Fibroblast of skin of left quadriceps (primary cell): ENCODE measurements around the gene COPA.
"Not testable (repeated sequence)": the region's sequence is repeated elsewhere in the genome, so short reads cannot be mapped to it uniquely, and the experiment has no call there.

Experiments
- DNase-seq, 2 experiments: peaks; one replicate each; pipeline ENCODE4 v3.0.0-alpha.2; 2013; ENCODE audit warnings: low read depth in 2 of 2

COPA gene

DNA sequence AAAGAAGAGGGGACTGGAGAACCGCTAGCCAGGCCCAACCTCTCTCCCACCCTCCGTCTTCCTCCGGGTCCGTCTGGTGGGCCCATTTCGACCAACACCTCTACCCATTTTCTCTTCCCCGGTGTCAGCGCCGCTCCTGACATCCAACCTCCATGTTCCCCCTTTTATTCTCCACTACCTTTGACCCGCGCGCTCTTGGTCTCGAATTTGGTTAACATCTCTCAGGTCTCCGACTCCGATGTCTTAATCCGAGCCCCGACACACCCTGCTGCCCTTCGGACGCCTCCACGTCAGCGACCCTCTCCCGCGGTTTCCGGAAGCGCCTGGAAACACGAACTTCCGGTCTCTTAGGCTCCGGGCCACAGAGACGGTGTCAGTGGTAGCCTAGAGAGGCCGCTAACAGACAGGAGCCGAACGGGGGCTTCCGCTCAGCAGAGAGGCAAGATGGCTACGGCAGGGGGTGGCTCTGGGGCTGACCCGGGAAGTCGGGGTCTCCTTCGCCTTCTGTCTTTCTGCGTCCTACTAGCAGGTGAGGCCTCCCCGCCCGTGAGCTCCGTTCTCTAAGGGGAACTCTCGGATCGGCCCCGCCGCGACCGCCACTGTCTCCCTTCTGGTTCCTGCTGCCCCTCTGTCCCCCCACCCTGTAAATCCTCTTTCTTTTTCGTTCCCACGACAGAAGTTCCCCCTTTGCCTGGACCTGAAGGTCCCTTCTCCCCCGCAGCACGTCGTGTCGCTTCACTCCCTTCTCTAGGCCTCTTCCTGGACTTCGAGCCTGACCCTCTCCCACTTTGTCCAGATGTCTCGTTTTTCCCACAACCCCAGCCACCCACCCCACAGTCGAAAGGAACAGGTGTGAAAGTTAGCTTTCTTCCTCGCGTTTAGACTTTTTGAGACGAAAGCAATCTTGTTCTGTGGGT, at the start of gene COPA, which contains the start of gene NCSTN:
Gene COPA (minus strand): TSS at position 298 of the 917 bp plus-strand sequence. CDS start 80 bp downstream, at position 218.
Gene NCSTN (plus strand): TSS at position 431 of the 917 bp plus-strand sequence. CDS start 14 bp downstream, at position 445.
- peak; percentile 92 to 94 for DNase-seq

DNA sequence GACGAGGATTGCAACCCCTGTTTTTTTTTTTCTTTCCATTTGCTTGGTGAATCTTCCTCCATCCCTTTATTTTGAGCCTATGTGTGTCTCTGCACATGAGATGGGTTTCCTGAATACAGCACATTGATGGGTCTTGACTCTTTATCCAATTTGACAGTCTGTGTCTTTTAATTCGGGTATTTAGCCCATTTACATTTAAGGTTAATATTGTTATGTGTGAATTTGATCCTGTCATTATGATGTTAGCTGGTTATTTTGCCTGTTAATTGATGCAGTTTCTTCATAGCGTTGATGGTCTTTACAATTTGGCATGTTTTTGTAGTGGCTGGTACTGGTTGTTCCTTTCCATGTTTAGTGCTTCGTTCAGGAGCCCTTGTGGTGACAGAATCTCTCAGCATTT, 45.4 kb upstream of the COPA start:
- DNase-seq = not testable (repeated sequence)

DNA sequence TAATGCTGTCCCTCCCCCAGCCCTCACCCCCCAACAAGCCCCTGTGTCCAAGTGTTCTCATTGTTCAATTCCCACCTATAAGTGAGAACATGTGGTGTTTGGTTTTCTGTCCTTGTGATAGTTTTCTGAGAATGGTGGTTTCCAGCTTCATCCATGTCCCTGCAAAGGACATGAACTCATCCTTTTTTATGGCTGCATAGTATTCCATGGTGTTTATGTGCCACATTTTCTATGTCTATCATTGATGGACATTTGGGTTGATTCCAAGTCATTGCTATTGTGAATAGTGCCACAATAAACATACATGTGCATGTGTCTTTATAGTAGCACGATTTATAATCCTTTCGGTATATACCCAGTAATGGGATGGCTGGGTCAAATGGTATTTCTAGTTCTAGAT, 41.8 kb upstream of the COPA start:
- DNase-seq = not testable (repeated sequence)

DNA sequence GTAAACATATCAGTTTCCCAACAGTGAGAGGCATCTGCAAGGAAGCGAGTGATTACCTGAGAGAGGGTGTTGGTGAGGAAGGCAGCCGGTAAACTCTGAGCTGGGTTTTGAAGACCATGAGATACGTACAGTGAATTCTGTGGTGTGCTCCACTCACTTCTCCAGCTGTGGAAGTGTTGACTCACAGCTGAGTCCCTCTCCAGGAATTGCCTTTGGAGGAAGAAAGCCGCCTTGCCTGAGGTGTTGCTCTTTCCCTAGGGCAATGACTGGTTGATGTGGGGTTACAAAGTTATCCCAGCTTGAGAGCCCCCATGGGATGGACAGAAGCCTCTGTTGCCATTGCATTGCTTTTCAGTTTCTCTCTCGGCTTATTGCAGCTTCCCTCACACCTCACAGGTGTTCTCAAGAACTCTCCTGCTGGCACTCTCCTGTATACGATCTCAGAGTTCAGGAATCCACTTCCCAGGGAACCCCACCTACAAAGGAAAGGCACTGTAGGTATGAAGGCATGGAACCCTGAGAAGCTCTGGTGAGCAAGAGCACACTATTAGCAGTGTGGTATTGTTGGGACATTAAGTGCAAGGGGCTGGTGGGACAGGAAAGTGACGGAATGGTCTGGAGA, 34.6 kb upstream of the COPA start:
- DNase-seq = peak in 1 of 2 experiments; percentile 28

DNA sequence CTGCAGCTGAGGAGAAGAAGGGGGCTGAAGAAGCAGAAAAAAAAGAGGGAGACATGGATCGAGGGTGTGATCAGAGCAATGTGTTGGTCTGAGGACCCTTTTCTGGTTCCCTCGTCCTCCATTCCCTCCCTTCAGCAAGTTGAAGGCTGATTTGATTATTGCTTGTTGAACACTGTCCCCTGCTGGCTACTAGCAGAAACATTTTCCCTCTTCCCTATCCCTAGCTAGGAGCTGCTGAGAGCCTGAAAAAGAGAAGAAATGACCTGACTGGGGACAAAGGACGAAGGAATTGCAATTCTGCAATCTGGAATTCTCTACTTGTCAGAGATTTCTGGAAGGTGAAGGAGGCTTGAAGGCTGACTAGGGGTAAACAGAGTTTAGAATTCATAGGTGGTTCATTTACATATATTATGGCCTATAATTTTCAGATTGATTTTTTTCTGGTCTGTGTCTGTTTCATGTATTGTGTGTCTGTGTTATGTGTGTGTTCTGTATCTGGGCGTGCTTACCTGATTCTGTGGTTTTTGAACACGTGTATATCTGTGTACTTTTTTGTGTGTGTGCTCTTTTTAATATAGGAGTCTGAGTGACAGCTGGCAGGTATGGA, 33.6 kb upstream of the COPA start:
- peak in 1 of 2 experiments; percentile 36 for DNase-seq

DNA sequence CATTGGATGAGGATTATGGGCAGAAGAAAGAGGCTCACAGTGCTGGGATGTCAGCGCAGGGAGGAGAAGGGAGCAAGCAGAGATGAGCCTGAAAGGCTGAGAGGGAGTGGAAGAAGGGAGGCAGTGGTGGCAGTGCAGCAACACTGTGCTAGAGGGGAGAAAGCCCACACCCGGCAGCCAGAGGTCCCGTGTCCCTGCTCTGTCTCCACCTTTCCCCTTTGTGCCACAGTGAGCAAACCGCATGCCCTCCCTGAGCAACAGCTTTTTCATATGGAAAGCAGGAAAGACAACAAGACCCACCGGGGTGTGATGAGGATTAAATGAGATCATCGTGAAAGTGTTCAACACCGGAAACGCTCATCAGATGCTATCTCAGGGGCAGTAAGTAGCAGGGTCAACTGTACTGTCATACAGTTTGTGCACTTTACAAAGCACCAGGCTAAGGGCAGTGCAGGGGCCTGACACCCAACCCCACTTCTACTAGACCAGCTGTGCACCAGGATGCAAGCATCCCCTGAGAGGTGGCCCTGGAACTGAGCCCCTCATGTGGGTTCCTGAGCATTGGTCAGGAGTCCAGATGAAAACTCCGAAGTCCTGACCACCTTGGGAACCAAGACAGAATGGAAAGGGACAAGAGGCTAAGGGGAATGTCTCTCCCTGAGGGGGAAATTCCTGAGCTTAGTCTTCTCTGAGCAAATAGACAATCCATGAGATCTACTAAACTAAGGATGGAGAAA, 32.9 kb upstream of the COPA start:
- DNase-seq = no peak

DNA sequence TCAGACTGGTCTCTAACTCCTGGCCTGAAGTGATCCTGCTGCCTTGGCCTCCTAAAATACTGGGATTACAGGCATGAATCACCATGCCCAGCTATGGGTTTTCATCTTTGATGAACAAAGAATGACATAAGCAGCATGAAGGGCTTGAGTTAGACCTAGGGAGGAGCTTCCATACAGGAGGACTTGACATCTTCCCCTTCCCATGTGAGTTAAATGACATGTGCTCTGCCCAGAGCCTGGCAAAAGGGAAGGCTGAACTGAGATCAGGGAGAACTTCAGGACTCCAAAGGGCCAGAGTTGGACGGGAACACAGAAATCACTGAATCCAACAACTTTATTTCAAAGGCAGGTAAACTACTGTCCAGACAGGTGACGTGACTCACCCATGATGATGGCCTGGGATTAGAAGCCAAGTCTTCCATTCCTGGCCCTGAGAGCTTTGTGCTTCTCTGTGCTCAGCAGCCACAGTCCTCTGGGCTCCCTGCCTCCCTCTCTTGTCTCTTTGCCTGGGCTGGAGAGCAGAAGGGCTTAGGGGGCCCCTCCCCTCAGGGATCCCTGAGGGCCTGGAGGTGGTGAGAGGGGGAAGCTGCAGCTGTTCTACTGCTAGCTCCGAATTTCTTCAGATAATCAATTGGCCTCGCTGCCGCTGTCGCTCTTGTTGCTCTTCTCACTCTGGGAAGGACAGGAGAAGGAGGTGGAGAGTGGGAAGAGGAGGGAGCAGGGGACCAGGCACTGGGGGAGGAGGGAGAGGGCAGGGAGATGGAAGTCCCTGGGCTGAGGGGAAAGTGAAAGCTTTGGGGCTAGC, 31.5 kb upstream of the COPA start:
- DNase-seq = no peak

DNA sequence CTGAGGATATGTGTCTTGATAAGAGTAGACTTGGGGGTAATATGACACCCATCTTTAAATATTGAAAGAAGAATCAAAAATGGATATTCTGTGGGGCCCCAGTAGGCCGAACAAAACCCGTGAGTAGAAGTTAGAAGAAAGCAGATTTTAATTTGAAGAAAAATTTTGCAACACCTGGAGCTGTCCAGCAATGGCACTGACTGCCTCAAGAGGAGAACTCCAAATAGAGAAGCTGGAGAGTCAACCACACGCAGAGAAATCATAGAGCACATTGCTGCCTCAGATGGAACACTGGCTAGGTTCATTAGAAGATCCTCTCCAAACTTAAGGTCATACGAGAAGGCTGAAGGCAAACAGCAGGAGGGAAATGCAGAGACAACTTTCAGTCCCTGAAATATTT, 30.6 kb upstream of the COPA start:
- no peak for DNase-seq

DNA sequence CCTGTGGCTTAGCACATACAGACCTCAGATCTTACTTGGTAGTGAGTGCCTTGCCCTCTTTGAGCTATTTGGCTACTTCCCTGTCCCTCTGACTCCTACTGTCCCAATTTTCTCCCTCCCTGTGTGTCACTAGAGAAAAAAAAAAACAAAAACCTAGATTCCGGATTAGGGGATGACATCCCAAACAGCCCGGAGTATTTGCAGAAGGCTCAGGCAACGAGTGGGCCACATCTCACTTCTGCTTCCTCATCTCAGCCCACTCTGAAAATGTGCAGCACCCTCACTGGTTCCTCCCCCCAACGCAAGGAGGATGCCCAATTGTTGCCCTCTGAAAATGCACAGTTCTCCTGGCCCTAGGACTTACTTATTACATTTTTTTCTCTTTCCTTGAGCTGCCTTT, 28.7 kb upstream of the COPA start:
- no peak for DNase-seq

DNA sequence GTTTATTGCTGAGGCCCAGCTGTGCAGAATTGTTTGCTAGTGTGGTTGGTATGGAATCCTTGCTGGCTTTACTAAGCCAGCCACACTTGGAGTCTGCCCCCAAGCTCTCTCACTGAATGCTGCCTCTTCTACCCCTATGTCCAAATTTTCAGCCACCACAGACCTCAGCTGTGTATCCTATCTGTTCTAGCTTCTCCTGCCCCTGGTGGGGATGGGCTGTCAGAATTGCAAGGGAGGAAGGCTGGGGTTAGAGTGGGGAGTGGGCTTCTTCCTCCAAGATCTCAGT, 28.2 kb upstream of the COPA start:
- no peak for DNase-seq

DNA sequence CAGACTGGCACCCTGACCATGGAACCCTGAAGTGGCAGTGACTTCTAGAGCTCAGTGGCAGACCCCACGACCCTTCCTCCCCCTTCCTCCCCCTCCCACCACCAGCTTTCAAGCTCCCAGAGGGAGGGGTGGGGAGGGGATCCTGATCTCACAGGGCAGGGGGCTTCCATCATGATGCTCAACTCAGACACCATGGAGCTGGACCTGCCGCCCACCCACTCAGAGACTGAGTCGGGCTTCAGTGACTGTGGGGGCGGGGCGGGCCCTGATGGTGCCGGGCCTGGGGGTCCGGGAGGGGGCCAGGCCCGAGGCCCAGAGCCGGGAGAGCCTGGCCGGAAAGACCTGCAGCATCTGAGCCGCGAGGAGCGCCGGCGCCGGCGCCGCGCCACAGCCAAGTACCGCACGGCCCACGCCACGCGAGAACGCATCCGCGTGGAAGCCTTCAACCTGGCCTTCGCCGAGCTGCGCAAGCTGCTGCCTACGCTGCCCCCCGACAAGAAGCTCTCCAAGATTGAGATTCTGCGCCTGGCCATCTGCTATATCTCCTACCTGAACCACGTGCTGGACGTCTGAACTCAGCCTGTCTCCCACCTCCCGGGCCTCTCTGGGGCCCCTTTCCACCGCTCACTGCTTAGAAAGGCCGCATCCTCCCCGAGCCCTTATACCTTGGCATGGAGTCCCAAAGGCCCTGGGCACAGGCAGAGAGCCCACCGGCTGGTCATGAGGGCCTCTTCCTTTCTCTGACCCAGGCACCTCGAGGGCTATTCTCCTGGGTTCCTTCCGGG, 27.7 kb upstream of the COPA start:
- no peak for DNase-seq

DNA sequence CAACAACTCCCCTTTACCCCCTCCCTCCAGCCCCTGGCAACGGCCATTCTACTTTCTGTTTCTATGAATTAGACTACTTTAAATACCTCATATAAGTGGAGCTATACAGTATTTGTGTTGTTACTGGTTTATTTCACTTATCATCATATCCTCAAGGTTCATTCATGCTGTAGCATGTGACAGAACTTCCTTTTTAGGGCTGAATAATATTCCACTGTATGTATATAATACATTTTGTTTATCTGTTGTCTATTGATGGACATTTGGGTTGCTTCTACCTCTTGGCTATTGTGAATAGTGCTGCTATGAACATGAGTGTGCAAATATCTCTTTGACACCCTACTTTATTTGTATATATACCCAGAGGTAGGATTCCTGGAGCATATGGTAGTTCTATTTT, 26.0 kb upstream of the COPA start:
- no peak for DNase-seq

DNA sequence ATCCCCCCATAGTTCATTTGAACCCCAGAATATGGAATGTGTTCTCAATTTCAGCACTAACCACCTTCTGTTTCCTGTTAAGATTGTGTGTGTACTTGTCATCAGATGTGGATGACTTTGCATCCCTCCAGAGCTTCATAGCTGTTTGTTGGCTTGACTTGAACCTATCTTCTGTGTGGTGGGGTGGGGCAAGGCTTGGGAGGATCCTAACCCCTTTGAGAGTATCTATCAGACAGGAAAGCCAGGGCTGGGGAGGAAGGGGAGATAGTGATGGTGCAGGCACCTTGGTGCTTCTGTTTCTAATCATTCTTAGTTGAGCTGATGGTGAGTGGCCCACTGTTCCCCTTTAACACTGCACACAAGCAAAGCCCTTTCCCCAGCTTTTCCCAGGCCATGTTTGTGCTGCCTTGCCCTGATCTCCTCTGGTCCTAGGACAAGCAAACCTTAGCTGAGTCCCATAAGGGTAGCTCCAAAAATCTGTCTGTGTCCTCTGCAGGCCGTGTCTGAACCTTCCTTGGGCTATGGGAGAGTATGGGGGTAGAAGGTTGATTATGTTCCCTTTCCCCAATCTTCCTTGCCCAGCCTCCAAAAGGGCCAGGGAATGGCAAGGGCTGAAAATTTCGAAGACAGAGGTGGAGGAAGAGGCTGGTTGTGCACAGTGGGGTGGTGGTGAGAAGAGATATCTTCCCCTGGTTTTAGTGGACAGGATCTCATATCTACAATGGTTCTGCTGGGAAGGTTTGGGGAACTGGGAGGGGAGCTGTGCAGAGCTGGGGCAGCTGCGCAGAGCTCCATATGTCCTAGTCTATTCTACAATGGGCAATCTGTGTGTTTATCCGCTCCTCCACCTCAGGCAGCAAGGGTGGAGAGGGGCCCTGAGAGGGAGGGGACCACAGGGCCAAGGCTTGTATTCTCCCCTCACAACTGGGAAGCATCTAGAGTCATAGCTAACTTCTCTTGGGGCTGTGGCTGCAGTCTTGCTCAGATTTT, 25.2 kb upstream of the COPA start:
- DNase-seq = no peak

DNA sequence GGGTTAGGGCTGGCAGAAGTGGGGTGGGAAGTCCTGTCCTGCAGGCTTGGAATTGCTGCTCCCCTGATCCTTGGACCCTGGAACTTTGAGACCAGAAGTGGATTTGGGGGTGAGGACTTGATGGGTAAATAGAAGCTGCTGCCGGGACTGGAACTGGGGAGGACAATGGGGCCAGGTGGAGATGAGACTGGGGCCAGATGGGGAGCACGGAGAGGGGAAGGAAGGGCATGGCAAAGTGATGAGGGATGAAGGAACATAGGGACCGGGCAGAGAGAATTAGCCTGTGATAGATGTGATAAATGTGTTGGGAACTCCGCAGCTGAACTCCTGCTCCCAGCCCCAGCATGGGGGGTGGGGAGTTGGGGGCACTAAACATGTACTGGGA, 24.5 kb upstream of the COPA start:
- DNase-seq = no peak

DNA sequence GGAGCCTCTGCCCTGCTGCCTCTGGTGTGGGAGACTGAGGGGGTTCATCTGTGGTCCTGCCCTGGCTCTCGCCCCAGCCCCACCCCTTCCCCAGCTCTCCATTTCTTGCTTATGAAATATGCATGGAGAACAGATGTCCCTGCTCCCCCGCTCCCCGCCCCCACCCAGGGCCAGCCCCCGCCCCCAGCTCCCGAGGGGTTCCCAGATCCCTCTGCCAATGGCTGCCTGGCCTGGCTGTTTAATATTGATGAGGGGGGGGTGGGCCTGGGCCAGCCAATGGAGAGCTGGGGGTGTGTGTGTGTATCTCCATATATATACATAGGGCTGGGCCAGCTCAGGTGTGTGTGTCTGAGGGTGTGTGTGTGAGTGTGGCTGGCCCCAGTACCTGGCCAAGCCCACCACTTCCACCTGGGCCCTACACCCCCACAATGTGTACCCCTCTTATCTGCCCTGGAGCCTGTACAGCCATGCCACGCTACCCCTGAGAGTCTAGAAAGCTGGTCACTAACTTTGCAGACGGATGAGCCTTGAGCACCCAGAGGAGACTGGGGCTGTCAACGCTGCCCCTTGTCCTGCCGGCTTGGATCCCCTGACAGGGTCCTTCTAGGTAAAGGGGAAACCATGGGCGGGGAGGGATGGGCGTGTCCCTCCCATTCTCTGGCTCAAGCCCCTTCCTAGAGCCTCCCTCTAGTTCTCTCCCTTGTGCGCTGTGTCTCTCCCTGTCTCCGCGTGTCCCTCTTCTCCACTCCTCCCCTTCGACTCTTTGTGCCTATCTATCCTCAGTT, 23.9 kb upstream of the COPA start, which contains the start of gene NHLH1:
Gene NHLH1 (plus strand): TSS at position 341 of the 785 bp plus-strand sequence. CDS start 3,661 bp downstream, outside the sequence.
- DNase-seq = no peak

DNA sequence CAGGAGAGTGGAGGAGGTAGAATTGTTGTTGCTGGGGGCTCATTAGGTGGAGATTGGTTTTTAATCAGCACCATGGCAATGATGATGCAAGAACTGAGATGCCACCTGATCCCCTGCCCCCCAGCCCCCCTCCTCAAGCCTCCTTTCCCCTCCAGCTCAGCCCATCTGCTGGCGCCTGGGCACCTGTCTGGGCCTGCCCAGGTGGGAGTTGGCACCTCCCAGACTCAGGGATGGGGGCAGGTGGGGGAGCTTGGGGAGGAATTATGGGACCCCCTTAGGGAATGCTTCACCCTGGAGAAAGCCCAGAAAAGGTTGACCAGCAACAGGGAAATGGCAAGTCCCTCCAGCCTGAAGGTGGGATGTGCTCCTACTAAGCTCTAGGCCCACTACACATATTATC, 22.3 kb upstream of the COPA start:
- DNase-seq = no peak

DNA sequence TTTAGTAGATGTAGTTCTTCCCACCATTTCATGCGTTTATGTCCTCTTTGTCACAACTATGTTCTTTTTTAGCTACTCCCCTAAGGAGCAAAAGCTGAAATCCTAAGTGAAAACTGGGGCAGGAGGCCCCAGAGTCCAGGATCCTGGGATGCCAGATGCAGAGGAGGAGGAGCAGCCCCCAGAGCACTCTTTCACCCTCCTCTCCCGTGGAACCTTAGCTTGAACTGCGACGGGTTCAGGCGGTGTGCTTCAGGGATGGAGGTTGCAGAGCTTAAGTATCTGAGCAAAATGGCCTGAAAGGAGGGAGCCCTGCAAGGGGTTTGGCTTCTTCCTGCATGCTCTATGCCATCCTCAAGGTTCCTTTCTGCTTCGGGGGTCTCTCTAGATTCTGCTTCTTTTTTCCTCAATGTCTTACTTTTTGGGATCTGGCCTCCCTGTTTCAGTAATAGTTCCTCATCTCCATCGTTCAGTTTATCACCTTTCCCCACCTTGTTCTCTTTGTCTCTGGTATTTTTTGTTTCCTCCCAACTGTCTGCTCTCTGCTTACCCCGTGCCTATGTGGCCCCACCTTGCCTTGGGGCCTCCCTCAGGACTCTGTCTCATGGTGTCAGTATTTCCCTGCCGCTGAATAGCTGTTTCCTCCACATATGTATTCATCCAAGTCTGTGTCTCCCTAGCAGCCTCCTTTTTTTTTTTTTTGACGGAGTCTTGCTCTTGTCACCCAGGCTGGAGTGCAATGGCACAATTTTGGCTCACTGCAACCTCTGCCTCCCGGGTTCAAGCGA, 21.1 kb upstream of the COPA start:
- no peak for DNase-seq

DNA sequence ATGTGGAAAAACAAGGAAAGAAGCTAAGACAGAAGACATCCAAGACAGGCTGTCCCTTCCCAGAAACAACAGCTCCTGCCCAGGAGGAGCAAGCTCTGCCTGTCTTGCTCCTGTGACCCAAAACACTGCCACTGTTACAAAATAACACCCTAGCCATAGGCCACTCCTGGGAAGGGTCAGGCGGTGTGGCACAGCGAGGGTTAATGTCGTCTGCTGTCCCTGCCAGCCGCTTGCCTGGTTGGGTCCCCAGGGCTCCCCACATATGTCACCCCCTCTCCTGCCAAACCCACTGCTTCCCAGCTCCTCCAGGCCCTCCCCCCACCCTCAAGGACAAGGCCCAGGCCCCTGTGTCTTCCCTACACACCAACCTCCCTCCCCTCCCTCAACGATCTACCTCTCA, 20.0 kb upstream of the COPA start:
- DNase-seq = no peak
